DMS153 (cell line): Measurements from ENCODE around the gene ANKRD24.
"Not testable (repeated sequence)": the region's sequence is repeated elsewhere in the genome, so short reads cannot be mapped to it uniquely, and the experiment has no call there.

Experiments used
- DNase-seq: peaks from one replicate; lab custom pipeline; 2025; lab: John Stamatoyannopoulos, UW

Gene ANKRD24

DNA sequence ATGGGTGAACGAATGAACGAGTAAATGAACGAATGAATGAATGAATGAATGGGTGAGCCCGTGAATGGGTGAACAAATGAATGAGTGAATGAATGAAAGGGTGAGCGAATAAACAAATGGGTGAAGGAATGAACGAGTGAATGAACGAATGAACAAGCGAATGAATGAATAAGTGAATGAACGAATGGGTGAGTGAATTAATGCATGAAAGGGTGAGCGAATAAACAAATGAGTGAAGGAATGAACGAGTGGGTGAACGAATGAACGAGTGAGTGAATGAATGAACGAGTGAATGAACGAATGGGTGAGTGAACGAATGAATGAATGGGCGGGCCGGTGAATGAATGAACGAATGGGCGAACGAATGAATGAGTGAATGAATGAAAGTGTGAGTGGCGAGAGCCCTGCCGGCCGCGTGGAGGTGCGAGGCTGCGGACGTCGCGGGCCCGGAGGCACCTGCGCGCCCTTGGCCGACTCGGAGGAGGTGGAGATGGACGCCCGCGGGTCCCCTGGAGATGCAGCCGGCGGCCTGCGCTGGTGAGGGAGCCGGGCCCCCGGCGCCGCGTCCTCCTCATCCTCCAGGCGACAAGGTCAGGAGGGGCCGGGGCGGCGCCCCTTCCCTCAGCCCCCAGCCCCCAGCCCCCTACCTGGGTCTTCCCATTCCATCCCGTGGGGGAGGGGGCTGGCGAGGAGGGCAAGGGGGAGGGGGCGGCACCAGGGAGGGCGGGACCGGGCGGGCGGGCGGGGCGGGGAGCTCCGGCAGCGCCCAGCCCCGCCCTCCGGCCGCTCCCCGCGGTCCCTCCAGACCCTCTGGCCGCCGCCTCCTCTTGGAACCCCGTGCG lies 15.4 kb downstream of the ANKRD24 start:
- DNase-seq: no peak

DNA sequence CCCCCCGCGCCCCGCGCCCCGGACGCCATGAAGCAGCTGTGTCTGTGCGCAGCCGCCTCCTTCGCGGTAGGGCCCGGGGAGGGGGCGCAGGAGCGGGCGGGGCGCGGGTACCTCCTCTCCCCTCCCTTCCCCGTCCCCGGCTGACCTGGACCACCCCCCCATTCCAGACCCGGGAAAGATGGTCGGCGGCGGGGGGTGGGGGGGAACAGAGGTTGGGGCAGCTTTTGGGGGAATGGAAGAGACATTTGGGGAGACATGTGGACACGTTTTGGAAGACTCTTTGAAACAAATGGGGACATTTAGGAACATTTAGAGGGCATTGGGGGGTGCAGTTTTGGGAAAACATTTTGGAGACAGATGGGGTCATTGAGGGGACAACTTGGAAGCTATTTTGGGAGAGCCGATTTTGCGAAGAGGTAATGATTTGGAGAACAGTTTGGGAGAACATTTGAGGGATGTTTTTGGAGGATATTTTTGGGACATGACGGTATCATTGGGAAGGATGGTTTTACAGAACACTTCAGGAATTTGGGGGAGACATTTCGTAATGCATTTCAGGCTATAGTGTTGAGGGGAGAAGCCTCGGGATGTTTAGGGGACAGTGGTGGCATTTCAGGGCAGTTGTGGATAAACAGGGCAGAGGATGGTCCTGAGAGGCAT lies 16.1 kb downstream of the ANKRD24 start:
- DNase-seq: no peak

DNA sequence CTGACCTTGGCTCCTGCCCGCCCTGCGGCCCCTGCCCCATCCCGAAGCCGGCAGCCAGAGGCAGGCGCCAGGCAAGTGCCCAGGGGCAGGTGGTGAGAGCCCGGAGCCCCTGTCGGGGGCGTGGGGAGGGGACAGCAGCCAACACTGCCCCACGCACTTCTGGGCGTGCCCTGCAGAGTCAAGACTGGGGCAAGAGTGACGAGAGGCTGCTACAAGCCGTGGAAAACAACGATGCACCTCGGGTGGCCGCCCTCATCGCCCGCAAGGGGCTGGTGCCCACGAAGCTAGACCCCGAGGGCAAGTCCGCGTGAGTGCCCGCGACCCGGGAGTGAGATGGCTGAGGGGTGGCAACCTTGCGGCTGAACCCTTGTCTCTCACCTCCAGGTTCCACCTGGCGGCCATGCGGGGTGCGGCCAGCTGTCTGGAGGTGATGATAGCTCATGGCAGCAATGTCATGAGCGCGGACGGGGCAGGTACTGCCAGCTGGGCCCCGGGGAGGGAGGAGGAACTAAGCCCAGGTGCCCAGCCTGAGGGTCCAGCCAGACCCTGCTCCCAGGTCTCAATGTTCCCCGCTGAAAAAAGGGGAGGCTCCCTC lies 17.3 kb downstream of the ANKRD24 start:
- peak; percentile 16 for DNase-seq

DNA sequence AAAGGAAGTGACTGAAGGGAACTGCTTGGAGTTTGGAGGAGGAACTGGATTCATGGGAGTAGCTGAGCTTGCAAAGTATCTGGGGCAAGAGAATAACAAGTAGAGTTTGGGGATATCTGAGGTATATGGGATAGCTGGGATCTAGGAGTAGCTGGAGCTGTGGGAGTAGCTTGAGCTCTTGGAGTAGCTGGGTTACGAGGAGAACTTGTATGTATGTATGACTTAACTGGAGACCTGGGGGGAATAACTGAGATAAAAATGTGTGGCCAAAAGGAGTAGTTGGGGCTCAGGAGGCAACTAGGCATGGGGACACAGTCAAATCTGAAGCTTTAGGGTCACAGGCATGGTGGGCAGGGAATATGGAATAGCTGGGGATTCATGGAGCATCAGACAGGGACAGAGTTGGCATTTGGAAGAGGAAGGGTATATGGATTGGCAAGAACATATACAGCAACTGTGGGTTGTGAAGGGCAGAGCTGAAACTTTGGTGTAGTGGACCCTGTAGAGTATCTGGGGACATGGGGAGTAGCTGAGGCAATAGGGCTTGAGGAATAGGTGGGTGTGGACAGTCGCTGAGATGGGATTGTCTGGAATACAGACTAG lies 18.6 kb downstream of the ANKRD24 start:
- DNase-seq: no peak

DNA sequence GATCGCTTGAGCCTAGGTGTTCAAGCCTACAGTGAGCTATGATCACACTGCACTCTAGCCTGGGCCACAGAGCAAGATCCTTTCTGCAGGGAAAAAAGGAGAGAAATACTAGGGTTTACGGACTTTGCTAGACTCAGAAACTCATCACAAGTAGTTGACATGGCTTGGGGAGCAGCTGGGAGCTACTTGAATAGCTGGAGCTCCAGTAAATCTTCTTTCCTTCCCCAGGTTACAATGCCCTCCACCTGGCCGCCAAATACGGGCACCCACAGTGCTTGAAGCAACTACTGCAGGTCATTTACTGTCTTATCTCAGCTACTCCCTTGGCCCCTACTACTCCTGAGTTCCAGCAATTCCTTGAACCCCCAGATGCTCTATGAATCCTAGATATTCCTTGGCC lies 19.3 kb downstream of the ANKRD24 start:
- DNase-seq: no peak

DNA sequence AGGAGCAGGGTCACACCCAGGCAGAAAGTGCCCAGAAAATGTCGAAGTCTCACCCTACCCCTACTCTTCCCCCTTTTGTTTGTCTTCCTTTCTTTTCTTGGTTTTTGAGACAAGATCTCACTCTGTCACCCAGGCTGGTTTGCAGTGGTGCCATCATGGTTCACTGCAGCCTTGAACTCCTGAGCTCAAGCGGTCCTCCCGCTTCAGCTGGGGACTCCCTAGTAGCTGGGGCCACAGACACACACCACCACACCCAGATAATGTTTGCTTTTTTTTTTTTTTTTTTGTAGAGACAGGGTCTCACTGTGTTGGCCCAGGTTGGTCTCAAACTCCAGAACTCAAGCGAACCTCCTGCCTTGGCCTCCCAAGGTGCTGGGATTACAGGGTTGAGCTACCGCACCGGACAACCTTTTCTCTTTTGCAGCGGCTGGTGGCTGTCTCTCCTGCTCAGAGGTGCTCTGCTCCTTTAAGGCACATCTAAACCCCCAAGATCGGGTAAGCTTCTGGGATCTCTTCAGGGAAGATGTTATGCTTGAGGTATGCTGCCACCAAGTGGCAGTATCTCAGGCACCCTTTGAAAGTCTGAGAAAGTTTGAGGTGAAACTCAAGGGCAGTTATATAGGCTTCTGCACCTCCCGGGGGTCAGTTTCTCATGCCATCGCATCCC lies 24.5 kb downstream of the ANKRD24 start:
- no peak for DNase-seq

DNA sequence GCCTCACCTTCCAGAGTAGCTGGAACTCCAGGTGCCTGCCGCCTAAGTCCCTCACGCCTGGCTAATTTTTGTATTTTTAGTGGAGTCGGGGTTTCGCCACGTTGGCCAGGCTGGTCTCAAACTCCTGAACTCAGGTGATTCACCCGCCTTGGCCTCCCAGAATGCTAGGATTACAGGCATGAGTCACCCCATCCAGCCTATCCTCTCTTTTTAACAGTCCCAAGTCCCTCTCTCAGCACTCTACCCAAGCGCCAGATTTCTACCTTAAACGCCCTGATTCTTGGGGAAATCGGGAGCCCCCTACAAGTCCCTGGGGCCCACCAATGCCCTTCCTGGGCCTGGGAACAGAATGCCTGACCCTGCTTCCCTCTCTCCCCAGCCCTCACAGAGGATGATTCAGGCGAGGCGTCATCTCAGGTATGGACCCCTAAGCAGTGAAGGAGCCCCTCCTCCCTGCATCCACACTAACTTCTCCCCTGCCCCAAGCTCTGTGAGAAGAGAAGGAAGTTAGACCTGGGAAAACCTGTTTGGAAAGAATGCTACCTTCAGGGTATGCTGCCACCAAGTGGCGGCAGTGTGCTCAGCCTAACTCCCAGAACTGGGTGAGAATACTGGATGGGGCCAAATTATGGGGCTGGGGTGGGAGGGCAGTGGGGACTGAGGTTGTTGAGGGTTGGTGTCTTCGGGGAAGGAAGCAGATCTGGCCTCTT lies 26.1 kb downstream of the ANKRD24 start:
- DNase-seq: peak; percentile 29

DNA sequence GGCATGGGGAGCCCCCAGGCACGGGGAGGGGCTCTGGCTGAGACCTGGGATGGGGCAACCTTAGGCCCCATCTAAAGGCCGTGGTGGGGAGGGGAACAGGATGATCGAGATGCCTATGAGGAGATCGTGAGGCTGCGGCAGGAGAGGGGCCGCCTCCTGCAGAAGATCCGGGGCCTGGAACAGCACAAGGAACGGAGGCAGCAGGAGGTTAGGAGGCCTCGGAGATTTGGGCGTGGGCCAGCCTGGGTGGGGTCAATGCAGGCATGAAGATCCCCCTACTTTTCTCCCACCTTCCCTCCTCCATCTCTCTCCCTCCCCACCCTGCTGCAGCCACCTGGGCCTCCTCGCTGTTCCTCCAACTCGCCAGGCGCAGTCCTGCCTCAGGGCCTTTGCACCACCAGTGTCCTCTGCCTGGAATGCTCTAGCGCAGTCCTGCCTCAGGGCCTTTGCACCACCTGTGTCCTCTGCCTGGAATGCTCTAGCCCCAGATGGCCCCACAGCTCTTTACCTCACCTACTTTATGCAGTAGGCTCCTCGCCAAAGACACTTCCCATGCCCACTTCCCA lies 27.8 kb downstream of the ANKRD24 start:
- DNase-seq: no peak

DNA sequence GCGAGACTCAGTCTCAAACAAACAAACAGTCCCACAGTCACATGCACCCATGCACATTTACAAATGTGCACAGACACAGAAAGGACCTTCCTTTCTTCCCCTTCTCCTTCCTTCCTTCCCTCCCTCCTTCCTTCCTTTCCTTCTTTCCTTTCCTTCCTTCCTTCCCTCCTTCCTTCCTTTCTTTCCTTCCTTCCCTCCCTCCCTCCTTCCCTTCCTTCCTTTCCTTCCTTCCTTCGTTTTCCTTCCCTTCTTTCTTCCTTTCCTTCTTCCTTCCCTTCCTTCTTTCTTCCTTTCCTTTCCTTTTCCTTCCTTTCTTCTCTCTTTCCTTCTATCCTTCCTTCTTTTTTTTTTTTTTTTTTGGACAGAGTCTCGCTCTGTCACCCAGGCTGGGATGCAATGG lies 30.6 kb downstream of the ANKRD24 start:
- DNase-seq: no peak

DNA sequence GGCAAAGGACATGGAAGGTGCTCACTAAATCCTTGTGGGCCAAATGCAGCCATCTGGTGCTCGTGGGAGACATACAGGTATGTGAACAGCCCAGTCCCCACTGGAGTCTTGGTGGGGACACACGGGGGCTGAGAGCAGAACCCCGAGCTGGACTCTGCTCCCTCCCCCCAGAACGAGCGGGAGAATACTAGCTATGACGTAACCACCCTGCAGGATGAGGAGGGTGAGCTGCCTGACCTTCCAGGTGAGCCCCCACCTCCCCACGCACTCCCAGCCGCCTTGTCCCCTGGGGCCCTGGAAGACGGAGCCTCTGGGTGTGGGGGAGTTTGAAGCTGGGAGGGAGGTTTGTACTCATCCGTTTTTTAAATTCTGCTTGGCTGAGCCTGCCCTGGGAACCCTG lies 33.3 kb downstream of the ANKRD24 start:
- no peak for DNase-seq

DNA sequence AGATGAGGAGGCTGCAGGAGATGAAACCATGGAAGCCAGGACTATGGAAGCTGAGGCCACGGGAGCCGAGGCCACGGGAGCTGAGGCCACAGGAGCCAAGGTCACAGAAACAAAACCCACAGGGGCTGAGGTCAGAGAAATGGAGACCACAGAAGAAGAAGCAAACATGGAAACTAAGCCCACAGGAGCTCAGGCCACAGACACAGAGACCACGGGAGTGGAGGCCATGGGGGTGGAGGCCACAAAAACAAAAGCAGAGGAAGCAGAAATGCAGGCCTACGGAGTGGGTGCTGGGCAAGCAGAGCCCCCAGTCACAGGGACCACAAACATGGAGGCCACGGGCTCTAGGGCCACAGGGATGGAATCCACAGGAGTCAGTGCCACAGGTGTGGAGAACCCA lies 34.4 kb downstream of the ANKRD24 start:
- DNase-seq: no peak

DNA sequence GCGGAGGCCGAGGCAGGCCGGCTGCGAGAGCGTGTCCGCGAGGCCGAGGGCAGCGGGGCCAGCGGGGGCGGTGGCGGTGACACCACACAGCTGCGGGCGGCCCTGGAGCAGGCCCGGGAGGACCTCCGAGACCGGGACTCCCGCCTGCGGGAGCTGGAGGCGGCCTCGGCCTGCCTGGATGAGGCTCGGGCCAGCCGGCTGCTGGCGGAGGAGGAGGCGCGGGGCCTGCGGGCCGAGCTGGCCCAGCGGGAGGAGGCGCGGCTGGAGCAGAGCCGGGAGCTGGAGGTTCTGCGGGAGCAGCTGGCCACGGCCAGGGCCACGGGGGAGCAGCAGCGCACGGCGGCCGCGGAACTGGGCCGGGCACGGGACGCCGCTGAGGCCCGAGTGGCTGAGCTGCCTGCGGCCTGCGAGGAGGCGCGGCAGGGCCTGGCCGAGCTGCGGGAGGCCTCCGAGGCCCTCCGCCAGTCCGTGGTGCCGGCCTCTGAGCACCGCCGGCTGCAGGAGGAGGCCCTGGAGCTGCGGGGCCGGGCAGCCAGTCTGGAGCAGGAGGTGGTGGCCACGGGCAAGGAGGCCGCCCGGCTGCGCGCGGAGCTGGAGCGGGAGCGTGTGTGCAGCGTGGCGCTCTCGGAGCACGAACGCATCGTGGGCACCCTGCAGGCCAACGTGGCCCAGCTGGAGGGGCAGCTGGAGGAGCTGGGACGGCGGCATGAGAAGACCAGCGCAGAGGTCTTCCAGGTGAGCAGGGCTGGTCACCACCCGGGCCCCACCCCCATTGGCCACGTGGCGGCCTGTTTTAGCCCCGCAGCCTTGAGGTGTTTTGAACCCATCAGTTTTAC lies 35.2 kb downstream of the ANKRD24 start:
- DNase-seq: no peak

DNA sequence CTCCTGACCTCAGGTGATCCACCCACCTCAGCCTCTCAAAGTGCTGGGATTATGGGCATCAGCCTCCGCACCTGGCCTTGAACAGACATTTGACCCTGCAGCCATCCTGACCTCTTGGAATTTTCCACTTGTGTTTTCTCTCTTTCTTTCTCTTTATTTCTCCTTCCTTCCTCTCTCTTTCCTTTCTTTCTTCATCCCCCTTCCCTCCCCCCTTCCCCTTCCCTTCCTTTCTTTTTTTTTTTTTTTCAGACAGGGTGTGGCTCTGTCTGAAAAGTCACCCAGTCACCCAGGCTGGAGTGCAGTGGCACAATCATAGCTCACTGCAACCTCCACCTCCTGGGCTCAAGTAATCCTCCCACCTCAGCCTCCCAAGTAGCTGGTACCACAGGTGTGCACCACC lies 36.0 kb downstream of the ANKRD24 start:
- not testable (repeated sequence) for DNase-seq

DNA sequence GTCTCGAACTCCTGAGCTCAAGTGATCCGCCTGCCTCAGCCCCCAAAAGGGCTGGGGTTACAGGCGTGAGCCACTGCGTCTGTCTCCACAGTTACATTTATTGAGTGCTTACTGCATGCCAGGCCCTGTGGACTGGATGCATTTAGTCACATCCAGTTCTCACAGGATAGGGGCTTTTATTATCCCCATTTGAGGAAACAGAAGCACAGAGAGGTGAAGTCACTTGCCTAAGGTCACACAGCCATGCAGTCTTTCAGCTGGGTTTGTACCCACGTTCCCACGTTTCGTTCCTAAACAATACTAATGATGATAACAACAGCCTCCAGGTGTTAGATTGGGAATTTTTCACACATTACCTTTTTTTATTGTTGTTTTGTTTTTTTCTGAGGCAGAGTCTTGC lies 37.7 kb downstream of the ANKRD24 start:
- DNase-seq: no peak

DNA sequence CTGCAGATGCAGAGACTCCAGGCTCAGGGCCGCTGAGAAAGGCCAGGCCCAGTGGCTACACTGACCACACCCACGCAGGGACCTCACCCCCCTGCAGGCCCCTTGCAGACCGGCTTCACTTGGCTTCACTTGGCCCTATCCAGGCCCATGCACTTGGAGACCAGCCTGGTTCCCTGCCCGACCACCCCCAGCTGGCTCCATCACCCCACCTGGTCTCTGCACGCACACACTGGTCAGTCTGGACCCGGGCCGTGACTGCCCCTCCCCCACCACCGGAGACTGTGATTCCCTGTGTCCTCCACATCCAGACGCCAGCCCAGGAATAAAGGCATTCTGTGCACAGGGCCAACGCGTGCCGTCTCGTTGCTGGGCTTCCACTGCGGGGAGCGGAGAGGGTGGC lies 42.0 kb downstream of the ANKRD24 start:
- no peak for DNase-seq

DNA sequence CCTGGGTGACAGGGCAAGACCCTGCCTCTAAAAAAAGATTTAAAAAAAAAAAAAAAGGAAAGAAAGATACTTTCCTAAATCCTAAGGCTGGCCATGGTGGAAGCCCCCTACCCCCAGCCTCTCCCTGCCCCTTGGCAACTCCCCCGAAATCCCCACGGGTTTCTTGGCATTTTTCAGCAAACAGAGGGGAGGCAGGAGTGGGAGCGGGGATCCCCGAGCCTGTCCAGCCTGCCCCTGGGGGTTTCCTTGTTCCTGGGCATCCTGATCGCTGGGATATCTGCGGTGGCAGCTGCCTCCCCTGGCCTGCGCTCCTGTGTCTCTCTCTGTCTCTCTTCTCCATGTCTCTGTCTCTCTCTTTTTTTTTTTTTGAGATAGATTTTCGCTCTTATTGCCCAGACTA lies 43.4 kb downstream of the ANKRD24 start:
- no peak for DNase-seq

DNA sequence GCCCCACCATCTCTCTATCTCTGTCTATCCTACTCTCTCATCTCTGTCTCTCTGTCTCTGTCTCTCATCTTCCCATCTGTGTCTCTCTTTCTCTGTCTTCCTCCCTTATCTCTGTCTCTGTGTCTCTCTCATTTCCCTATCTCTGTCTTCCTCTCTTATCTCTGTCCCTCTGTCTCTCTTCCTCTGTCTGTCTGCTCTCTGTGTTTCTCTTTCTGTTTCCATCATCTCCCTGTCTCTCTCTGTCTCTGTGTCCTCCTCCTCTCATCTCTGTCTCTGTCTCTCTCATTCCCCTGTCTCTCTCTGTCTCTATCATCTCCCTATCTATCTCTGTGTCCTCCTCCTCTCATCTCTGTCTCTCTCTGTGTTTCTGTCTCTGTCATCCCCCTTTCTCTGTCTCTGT lies 45.3 kb downstream of the ANKRD24 start:
- no peak for DNase-seq

DNA sequence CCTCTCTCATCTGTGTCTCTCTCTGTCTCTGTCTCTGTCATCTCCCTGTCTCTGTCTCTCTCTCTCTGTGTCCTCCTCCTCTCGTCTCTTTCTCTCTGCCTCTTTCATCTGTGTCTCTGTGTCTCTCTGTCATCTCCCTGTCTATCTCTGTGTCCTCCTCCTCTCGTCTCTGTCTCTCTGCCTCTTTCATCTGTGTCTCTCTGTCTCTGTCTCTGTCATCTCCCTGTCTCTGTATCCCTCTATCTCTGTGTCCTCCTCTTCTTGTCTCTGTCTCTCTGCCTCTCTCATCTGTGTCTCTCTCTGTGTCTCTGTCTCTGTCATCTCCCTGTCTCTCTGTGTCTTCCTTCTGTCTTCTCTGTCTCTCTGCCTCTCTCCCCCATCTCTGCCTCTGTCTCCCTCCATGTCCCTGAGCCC lies 46.3 kb downstream of the ANKRD24 start:
- DNase-seq: no peak

DNA sequence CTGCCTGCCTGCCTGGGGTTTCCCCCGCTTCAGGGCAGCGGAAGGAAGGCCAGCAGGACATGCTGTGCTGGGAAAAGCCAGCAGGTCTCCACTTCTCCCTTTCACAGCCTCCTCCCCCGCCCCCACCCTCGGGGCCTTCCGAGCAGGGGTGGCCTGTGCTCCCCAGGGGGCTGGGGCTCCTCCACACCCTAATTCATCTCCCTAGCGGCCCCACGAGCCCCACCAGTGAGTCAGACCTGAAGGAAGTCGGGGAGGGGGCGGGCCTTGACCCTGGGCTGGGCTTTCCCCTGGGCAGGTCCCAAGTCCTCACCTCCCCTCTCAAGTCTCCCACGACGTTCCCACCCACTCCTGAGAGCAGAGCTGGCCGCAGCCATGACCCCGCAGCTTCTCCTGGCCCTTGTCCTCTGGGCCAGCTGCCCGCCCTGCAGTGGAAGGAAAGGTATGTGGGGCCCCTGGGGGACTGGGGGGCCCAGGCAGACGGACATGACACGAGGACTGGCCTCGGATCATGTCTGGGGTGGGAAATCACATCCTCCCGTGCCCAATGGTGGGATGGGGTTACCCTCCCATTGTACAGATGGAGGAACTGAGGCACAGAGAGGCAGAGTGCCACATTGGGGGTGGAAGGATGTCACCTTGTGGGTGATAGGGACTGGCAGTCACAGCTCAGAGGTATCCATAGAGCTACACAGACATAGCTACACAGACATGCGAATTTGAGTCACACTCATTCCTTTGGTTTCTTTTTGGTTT lies 46.9 kb downstream of the ANKRD24 start, which contains the start of gene EBI3:
Gene EBI3, plus strand, starts transcription at position 345 of the 753 bp plus-strand sequence. Its CDS starts 28 bp downstream, at position 373.
- no peak for DNase-seq
